Gastrocnemius medialis (tissue), 4 donors: ENCODE data around the gene SCIN. TPM values are rescaled to one million over a fixed set of nuclear protein-coding genes. Genes with fewer than 3 reads are reported as not detected.
"Not testable (repeated sequence)": the region's sequence is repeated elsewhere in the genome, so short reads cannot be mapped to it uniquely, and the experiment has no call there.

Experiments
- ATAC-seq, 2 donors: fragments of 150-250 bp; one replicate each; pipeline ENCODE4 v1.9.1; 2016
- DNase-seq, 2 donors: peaks; one replicate each; pipeline ENCODE4 v3.0.0-alpha.2; 2019
- H3K27ac ChIP-seq, 4 donors: fragments of 200-600 bp; sonication (generic); 1 replicate in 1 of 4; 2 replicates in 3 of 4; pipeline ENCODE4 v1.5.1; 2016 to 2018; ENCODE audit warnings: mild to moderate bottlenecking in 2 of 4, moderate library complexity in 1 of 4
- H3K27me3 ChIP-seq, 3 donors: fragments of 200-600 bp; sonication (generic) in 2 of 3; 1 replicate in 1 of 3; 2 replicates in 2 of 3; pipeline versions ENCODE4 v1.5.1 to v1.6.0; 2016 to 2019; ENCODE audit warnings: mild to moderate bottlenecking in 1 of 3, moderate library complexity in 1 of 3
- H3K36me3 ChIP-seq, 2 donors: fragments of 200-600 bp; sonication (generic) in 1 of 2; one replicate each; pipeline ENCODE4 v1.5.1; 2017 to 2018
- H3K4me1 ChIP-seq, 2 donors: fragments of 200-600 bp; sonication (generic) in 1 of 2; one replicate each; pipeline ENCODE4 v1.5.1; 2016 to 2017; ENCODE audit warnings: mild to moderate bottlenecking in 2 of 2
- H3K4me3 ChIP-seq, 4 donors: fragments of 200-600 bp; sonication (generic) in 3 of 4; 1 replicate in 1 of 4; 2 replicates in 3 of 4; pipeline ENCODE4 v1.5.1; 2016 to 2019; ENCODE audit warnings: mild to moderate bottlenecking in 2 of 4
- H3K9me3 ChIP-seq, 3 donors: fragments of 200-600 bp; sonication (generic) in 2 of 3; 1 replicate in 1 of 3; 2 replicates in 2 of 3; pipeline ENCODE4 v1.5.1; 2016 to 2019
- POLR2A ChIP-seq, 2 donors: fragments of 450-650 bp; IDR thresholded peaks; one replicate each; pipeline ENCODE4 v1.6.1; 2017; ENCODE audit warnings: antibody characterized with exemption in 2 of 2, mild to moderate bottlenecking in 2 of 2, moderate library complexity in 2 of 2
- in situ Hi-C, 4 donors: fragments of 200-750 bp; cut with MboI; loops; one replicate each; pipeline versions ENCODE4 v1.15.0 to v1.8.0; 2017; ENCODE audit warnings: low sequenced_read_pairs in 4 of 4
- intact Hi-C: fragments of 100-400 bp; cut with DNase I; formaldehyde crosslinking; loops from one replicate; pipeline ENCODE4 v1.15.1; 2023; ENCODE audit warnings: low total_unique reads
- total RNA-seq, 4 donors: library from RNA; depleted of rRNA; stranded (reverse); fragments of >200 nt; gene quantifications; one replicate each; pipeline versions ENCODE4 v1.1.0 to v1.2.3, GENCODE V29; 2016
- TF ChIP-seq, protein P1 (sequence below), 5 experiments: fragments of 450-650 bp in 3 of 5; fragments of 200-600 bp in 2 of 5; sonication (generic) in 2 of 5; IDR thresholded peaks in 4 of 5; conservative IDR thresholded peaks in 1 of 5; 1 replicate in 4 of 5; 2 replicates in 1 of 5; pipeline ENCODE4 v1.5.1; 2016 to 2019; ENCODE audit warnings: antibody characterized with exemption in 5 of 5, mild to moderate bottlenecking in 3 of 5, moderate library complexity in 3 of 5

The SCIN gene
- total RNA-seq, 4 donors from 2014 or later: 0.09 to 2.4 (median 1.4) TPM; not detected in 1

DNA sequence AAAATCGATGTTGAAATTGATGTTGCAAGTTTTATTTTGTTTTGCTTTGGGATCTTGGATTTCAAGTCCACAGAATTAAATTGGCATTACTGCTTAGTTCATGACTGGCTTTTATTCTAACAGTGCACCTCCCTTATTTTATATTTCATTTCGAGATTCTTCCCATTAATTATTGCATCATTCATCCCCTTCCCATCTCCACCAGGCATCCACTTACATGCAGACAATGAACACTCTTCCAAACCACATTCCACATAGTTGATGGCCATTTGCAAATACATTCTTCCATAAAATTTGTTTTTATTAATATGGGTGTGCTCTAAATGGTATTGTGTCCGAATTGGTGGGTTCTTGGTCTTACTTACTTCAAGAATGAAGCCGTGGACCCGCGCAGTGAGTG is 15.6 kb upstream of the SCIN start:
- Histone ChIP-seq H3K27ac (no peak overlapping the region), H3K4me3 (no peak overlapping the region), H3K9me3 (no peaks in the 10 kb centered on the region), H3K27me3 (no peaks in the 10 kb centered on the region), H3K4me1 (no peaks in the 10 kb centered on the region), H3K36me3 (no peaks in the 10 kb centered on the region)
- intact Hi-C loops: no loop called here
- DNase-seq (no peak), ATAC-seq (no peak)
- in situ Hi-C loops: no loop called here
- TF ChIP-seq POLR2A (IDR thresholded peaks at IDR 0.05): no peak
- TF ChIP-seq, protein P1, sequence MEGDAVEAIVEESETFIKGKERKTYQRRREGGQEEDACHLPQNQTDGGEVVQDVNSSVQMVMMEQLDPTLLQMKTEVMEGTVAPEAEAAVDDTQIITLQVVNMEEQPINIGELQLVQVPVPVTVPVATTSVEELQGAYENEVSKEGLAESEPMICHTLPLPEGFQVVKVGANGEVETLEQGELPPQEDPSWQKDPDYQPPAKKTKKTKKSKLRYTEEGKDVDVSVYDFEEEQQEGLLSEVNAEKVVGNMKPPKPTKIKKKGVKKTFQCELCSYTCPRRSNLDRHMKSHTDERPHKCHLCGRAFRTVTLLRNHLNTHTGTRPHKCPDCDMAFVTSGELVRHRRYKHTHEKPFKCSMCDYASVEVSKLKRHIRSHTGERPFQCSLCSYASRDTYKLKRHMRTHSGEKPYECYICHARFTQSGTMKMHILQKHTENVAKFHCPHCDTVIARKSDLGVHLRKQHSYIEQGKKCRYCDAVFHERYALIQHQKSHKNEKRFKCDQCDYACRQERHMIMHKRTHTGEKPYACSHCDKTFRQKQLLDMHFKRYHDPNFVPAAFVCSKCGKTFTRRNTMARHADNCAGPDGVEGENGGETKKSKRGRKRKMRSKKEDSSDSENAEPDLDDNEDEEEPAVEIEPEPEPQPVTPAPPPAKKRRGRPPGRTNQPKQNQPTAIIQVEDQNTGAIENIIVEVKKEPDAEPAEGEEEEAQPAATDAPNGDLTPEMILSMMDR (IDR thresholded peaks at IDR 0.05 in 4 of 5, conservative IDR thresholded peaks at IDR 0.05 in 1 of 5): no peak

DNA sequence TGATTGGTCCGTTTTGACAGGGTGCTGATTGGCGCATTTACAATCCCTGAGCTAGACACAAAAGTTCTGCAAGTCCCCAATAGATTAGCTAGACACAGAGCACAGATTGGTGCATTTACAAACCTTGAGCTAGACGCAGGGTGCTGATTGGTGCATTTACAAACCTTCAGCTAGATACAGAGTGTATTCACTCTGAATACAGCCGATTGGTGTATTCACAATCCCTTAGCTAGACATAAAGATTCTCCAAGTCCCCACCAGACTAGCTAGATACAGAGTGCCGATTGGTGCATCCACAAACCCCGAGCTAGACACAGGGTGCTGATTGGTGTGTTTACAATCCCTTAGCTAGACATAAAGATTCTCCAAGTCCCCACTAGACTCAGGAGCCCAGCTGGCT is 14.8 kb upstream of the SCIN start:
- H3K4me3 ChIP-seq, ATAC-seq, H3K36me3 ChIP-seq, H3K27me3 ChIP-seq, H3K27ac ChIP-seq, H3K9me3 ChIP-seq, H3K4me1 ChIP-seq, DNase-seq, in situ Hi-C loops, intact Hi-C loops: not testable (repeated sequence)

DNA sequence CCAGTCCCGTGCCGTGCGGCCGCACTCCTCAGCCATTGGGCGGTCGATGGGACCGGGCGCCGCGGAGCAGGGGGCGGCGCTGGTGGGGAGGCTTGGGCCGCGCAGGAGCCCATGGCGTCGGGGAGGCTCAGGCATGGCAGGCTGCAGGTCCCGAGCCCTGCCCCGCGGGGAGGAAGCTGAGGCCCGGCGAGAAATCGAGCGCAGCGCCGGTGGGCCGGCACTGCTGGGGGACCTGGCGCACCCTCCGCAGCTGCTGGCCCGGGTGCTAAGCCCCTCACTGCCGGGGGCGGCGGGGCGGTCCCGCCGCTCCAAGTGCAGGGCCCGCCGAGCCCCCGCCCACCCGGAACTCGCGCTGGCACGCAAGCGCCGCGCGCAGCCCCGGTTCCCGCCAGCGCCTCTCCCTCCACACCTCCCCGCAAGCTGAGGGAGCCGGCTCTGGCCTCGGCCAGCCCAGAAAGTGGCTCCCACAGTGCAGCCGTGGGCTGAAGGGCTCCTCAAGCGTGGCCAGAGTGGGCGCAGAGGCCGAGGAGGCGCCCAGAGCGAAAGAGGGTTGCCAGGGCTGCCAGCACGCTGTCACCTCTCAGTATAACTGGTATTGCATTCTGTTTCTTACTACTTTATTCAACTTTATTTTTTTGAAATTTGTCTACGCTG is 14.3 kb upstream of the SCIN start:
- H3K4me3 ChIP-seq, ATAC-seq, DNase-seq, H3K27ac ChIP-seq, intact Hi-C loops, H3K9me3 ChIP-seq, in situ Hi-C loops, H3K4me1 ChIP-seq, H3K27me3 ChIP-seq, H3K36me3 ChIP-seq: not testable (repeated sequence)

DNA sequence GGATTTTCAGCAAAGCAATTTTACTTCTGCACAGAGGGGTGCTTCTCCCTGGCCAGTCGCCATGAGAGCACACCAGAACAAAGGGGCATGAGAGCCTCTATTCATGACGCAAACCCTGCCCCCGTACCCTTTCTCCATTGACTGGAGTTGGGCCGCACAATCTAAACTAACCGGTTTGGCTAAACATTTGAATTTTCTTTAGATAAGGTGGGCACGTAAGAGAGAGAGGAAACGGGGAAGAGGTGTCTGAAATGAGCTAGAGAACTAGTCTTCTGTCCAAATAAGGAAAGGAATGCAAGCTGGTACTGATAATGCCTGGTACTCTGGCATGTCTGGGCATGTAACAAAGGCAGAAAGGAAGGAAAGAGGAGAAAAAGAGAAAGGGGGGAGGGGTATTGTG is 13.2 kb upstream of the SCIN start:
- H3K27me3 ChIP-seq: no peaks in the 10 kb centered on the region
- no peak for ATAC-seq
- no peak overlapping the region for H3K4me3 ChIP-seq
- TF ChIP-seq POLR2A (IDR thresholded peaks at IDR 0.05): no peak
- TF ChIP-seq, protein P1 (IDR thresholded peaks at IDR 0.05 in 4 of 5, conservative IDR thresholded peaks at IDR 0.05 in 1 of 5): no peak
- intact Hi-C loops: no loop called here
- no peaks in the 10 kb centered on the region for H3K4me1 ChIP-seq
- in situ Hi-C loops: no loop called here
- no peak for DNase-seq
- H3K36me3 ChIP-seq: no peaks in the 10 kb centered on the region
- H3K27ac ChIP-seq: no peak overlapping the region
- no peaks in the 10 kb centered on the region for H3K9me3 ChIP-seq

DNA sequence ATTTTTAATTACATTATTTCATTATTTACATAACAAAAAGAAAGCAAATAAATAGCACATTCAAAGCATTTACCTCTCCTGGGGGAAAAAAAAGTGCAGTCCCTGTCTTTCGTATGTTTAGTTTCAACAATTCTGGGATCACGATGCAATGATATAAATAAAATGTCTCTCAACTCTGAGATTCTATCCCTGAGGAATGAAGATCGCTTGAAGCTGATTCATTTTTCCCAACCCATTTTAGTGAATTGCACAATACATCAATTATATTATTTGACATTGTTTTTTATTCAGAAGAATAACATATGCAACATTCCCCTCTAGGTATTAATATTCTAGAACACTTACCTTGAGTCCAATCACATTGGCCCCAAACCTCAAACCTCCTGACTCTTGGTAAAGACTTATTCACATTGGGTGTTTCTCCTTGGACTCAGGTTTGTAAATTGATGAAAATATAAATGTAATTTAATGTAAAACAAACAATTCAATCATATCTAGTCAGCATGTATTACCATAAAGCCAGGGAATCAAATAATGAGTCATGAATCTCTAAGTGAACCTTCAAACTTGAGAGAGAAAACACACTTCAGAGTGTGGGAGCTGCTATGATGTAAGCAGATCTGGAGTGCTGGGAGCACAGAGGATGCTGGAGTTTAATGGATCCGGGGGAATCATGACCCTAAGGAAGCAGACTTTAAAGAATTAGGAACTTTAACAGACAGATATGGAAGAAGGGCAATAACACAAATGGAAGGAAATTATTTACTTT is 5.3 kb upstream of the SCIN start:
- no peaks in the 10 kb centered on the region for H3K36me3 ChIP-seq
- H3K27me3 ChIP-seq: peaks cover 7 to 18% (median 17%) of the 10 kb centered on the region in 3 donors
- H3K27ac ChIP-seq: no peak overlapping the region
- intact Hi-C loops: no loop called here
- ATAC-seq (no peak), DNase-seq (no peak)
- in situ Hi-C loops: no loop called here
- H3K4me3 ChIP-seq: no peak overlapping the region
- TF ChIP-seq, protein P1 (IDR thresholded peaks at IDR 0.05 in 4 of 5, conservative IDR thresholded peaks at IDR 0.05 in 1 of 5): no peak
- TF ChIP-seq POLR2A (IDR thresholded peaks at IDR 0.05): no peak
- H3K9me3 ChIP-seq: no peaks in the 10 kb centered on the region
- peaks cover 0 to 4% of the 10 kb centered on the region in 2 donors for H3K4me1 ChIP-seq
